ENCODE data around the gene BLTP2.
"Not testable (repeated sequence)": the region's sequence is repeated elsewhere in the genome, so short reads cannot be mapped to it uniquely, and the experiment has no call there.

The BLTP2 gene

GRCh38 chr17:28612936-28613872 lies 31.8 kb downstream of the BLTP2 start:
- peak; percentile 54 for DNase-seq
- in situ Hi-C loops (cut with HindIII; ENCODE audit: low pct_ligation_motif_present, low pct_unique_long_range_greater_than_20kb, low sequenced_read_pairs), result no loop called here

DNA sequence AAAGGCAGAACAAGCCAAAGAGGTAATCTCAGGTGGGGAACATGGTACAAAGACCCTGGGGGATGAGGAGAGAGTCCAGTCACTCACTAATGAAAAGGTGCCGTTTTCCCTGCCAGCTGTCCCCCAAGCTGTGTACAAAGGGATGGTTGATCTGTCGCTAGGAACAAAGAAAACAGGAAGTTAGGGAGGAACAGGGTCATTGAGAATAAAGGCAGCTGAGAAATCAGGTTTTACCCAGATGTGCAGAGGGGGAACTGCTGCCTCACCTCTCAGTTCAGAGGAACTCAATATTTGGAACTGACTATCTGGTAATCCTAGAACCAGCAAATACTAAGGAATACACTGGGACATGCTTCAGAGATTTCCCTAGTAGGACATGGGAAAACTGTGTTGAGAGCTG lies 32.4 kb downstream of the BLTP2 start:
- in situ Hi-C loops (cut with HindIII; ENCODE audit: low pct_ligation_motif_present, low pct_unique_long_range_greater_than_20kb, low sequenced_read_pairs), result no loop called here
- no peak for DNase-seq

DNA sequence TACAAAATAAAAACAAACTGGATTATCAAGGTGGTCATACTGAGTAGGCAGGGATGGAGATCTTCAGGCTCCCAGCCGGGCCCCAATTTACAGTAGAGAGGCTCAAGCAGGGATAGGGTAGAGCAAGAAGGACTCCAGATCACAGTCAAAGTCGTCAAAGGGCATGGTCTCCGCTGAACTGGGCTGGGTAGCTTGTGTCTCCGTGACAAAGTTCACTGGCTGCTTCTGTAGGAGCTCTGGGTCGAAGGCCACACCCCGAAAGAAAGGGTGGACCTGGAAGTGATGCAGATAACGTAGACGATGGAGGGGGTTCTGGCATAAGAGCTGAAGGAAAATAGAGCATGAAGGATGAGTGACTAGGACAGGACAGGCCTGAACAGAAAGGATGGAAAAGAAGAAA lies 34.6 kb downstream of the BLTP2 start:
- in situ Hi-C loops (cut with HindIII; ENCODE audit: low pct_ligation_motif_present, low pct_unique_long_range_greater_than_20kb, low sequenced_read_pairs), result no loop called here
- DNase-seq, result no peak

GRCh38 chr17:28604031-28604430 lies 40.9 kb downstream of the BLTP2 start:
- DNase-seq; in situ Hi-C loops (cut with HindIII; ENCODE audit: low pct_ligation_motif_present, low pct_unique_long_range_greater_than_20kb, low sequenced_read_pairs): not testable (repeated sequence)

DNA sequence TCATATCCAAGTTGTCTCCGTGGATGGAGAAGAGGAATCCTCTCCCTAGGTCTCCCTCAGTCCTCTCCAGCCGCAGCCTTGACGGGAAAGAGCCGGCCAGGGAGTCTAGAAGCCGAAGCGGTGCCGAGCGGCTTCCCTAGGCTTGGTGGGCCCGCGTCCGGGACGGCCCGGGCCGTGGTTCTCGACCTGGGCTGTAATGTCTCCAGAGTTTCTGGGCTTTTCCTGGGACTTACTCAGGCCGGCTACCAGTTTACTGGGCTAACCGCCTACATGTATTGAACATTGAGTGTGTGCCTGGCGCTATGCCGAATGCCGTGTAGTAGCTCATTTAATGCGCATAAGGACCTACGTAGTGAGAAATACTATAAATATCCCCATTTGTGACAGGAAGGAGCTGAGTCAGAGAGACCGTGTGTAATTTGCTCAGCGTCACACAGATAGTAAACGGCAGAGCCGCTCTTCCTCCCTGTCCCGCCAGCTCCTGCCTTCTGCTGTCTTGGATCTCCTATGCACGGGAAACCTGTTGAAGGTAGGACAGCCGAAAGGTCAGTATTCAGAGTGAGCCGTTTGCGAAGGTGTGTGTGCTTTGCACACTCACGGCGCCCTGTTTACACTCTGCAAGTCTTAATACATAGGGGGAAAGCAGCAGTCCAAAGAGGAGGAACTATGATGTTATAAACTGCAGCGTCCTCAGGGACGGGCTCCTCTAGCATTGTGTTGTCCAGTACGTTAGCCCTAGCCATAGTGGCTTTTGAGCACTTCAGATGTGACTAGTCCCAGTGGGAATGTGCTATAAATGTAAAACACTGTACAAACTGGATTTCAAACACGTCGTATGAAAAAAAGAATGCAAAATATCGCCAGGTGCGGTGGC lies 45.4 kb downstream of the BLTP2 start:
- peak; percentile 87 for DNase-seq
- in situ Hi-C loops (cut with HindIII; ENCODE audit: low pct_ligation_motif_present, low pct_unique_long_range_greater_than_20kb, low sequenced_read_pairs), result no loop called here

- DNase-seq, result peak; percentile 96
- in situ Hi-C loops (cut with HindIII; ENCODE audit: low pct_ligation_motif_present, low pct_unique_long_range_greater_than_20kb, low sequenced_read_pairs), result no loop called here
Observed at GRCh38 chr17:28598799-28599310, 46.1 kb downstream of the BLTP2 start, which contains the start of gene SPAG5. Gene SPAG5 (minus strand): TSS chr17:28599025. CDS start chr17:28598946, 79 bp downstream.

DNA sequence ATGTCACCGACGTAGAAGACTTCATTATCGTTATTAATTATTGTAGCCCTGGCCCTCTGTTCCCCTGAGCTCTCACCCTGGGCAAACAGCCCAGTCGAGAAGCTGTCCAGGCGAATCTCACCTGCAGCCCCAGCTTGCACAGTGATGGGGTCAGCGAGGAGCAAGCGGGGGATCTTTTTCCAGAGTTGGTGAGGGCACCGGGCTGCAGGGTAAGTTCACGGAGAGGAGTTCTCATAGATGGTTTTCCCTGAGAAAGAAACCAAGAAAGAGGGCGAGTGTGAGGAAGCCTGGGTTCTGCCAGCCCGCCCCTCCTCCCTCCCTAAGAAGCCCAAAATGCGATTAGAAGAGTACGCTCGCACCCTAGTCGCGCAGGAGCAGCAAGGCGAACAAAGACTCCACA lies 46.6 kb downstream of the BLTP2 start:
- in situ Hi-C loops (cut with HindIII; ENCODE audit: low pct_ligation_motif_present, low pct_unique_long_range_greater_than_20kb, low sequenced_read_pairs), result no loop called here
- no peak for DNase-seq

DNA sequence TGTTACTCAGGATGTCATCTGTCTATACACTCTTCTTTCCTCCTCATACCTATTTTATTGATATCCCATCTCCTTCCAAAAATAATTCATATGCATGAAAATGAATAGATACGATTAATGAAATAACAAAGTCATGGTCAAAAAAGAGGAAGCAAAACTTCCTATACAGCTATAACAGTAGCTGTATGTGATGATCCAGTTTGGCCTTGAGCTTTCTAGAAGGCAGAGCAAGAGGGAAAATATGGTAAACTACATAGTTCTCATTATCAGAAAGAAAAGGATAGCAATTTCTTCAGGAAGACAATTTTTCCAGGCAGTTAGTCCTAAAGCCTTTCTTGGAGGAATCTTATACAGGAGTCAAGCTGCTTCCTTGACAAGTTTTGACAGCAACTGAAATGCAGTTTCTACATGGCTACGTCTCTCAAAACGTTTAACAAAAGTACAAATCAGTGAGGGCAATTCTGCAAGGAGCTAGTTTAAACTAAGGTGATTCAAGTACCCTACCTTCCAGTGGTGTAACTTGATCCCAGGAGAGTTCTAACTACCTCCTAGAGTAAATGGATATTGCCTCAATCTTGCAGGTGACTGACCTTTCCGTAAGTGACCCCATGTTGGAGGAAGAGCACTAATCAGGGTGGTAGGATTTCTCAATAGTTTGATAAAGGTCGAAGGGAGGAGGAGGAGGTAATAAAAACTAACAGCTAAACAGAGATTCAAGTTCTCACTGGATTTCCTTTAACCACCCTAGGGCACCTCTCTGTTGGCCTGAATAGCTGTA lies 47.2 kb downstream of the BLTP2 start:
- in situ Hi-C loops (cut with HindIII; ENCODE audit: low pct_ligation_motif_present, low pct_unique_long_range_greater_than_20kb, low sequenced_read_pairs), result no loop called here
- DNase-seq, result no peak
